ENCODE data around the gene BAIAP2. TPM values are rescaled to one million over a fixed set of nuclear protein-coding genes. Genes with fewer than 3 reads are reported as not detected.
A peak's percentile ranks its signal among the peaks of the same experiment; 100 is the strongest.

Gene BAIAP2
- polyA plus RNA-seq, 1 experiment: 9.6 TPM

DNA sequence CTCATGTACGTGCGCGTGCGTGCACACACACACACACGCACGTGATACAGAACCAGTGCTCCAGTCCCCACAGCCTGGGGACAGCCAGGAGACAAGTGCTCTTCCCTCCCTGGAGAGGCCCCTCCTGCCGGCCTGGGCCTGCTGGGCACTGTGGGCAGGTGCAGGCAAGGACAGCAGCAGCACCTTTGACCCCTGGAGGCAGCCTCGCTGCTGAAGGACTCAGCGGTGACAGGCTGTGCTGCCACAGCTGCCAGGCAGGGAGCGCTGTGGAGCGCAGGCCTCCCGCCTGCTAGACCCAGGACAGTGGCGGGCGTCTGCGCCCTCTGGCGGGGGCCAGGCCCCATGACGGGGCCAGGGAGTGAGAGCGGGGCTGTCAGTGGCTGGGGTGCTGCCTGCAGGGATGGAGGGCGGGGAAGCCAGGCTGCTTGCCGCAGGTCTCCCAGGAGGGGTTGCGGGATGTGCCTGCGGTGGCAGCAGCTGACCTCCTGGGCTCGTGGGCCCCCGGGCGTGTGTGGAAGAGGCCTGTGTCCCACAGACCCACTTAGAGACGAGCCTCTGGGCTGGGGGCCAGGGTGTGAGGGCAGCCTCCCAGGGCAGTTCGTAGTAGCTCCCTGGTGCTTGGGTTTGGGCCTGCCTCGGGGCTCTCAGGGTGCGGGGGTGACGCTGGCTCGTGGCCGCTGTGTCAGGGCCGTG, 66.8 kb downstream of the BAIAP2 start:
- no peaks in the 10 kb centered on the region for H3K27me3 ChIP-seq (ENCODE audit: control insufficient read depth, insufficient read depth, low read length)
- H3K4me3 ChIP-seq (ENCODE audit: low read depth, low read length): no peak overlapping the region
- TF ChIP-seq, protein P1, sequence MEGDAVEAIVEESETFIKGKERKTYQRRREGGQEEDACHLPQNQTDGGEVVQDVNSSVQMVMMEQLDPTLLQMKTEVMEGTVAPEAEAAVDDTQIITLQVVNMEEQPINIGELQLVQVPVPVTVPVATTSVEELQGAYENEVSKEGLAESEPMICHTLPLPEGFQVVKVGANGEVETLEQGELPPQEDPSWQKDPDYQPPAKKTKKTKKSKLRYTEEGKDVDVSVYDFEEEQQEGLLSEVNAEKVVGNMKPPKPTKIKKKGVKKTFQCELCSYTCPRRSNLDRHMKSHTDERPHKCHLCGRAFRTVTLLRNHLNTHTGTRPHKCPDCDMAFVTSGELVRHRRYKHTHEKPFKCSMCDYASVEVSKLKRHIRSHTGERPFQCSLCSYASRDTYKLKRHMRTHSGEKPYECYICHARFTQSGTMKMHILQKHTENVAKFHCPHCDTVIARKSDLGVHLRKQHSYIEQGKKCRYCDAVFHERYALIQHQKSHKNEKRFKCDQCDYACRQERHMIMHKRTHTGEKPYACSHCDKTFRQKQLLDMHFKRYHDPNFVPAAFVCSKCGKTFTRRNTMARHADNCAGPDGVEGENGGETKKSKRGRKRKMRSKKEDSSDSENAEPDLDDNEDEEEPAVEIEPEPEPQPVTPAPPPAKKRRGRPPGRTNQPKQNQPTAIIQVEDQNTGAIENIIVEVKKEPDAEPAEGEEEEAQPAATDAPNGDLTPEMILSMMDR (IDR thresholded peaks at IDR 0.05; ENCODE audit: low read depth, low read length): peak; percentile 100
- peak; percentile 48 for DNase-seq (ENCODE audit: low read depth, low spot score)
- no peak overlapping the region for H3K27ac ChIP-seq (ENCODE audit: low read depth, low read length)
- ChIA-PET POLR2A (interaction anchor here (0.6 kb wide), 1 partner anchor 11 kb away, joined by 3 read pairs; no protein-coding TSS in a partner anchor), CTCF (interaction anchor here (0.8 to 3.5 kb wide), 12 partner anchors 9 to 112 kb away, joined by 3 to 36 read pairs (median 4); partner anchors contain the start of gene CHMP6)
- H3K9me3 ChIP-seq (ENCODE audit: control insufficient read depth, insufficient read depth, low read length): no peaks in the 10 kb centered on the region

DNA sequence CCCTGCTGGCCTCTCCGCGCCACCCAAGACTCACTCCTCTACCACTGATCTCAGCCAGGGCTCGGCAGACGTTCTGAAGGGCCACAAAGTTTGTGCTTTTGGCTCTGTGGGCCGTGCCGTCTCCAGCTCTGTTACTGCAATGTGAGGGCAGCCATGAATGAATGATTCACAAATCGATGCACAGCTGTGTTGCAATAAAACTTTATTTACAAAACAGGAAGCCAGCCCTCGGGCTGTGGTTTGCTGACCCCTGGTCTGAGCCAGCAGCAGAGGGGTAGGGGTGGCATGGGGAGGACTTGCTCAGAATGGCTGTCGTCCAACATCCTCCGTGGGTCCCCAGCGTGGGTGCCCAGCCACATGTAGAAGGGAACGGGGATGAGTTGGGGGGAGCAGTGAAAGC, 67.4 kb downstream of the BAIAP2 start:
- Histone ChIP-seq H3K27ac (ENCODE audit: low read depth, low read length) (no peak overlapping the region), H3K4me3 (ENCODE audit: low read depth, low read length) (no peak overlapping the region), H3K9me3 (ENCODE audit: control insufficient read depth, insufficient read depth, low read length) (no peaks in the 10 kb centered on the region), H3K27me3 (ENCODE audit: control insufficient read depth, insufficient read depth, low read length) (no peaks in the 10 kb centered on the region)
- ChIA-PET POLR2A (no interaction called here), CTCF (interaction anchor here (0.8 to 3.5 kb wide), 11 partner anchors 10 to 113 kb away, joined by 3 to 36 read pairs (median 5); partner anchors contain the start of gene CHMP6)
- DNase-seq (ENCODE audit: low read depth, low spot score): no peak
- TF ChIP-seq, protein P1 (IDR thresholded peaks at IDR 0.05; ENCODE audit: low read depth, low read length): no peak

DNA sequence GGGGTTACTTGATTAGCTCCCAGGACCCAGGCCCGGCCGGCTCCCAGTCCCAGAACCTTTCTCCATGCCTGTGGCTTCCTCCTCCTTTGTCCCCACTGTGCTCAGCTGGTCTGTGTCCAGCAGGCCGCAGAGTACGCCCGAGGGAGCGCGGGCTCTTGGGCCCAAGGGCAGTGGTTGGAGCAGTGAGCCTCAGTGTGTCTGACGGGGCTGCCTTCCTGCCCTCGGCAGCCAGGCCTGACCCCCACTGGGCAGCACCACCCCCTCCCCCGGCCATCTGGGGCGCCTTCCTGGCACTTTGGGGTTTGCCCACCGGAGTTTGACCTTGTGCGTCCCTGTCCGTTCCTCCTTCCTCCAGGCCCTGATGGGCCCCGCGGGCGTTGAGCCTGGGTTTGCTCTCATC, 67.9 kb downstream of the BAIAP2 start:
- ChIA-PET CTCF (interaction anchor here (0.6 to 3.5 kb wide), 10 partner anchors 10 to 579 kb away, joined by 3 to 36 read pairs (median 4); partner anchors contain the start of gene CHMP6), POLR2A (no interaction called here)
- TF ChIP-seq, protein P1 (IDR thresholded peaks at IDR 0.05; ENCODE audit: low read depth, low read length): no peak
- no peak for DNase-seq (ENCODE audit: low read depth, low spot score)
- Histone ChIP-seq H3K27ac (ENCODE audit: low read depth, low read length) (no peak overlapping the region), H3K27me3 (ENCODE audit: control insufficient read depth, insufficient read depth, low read length) (no peaks in the 10 kb centered on the region), H3K4me3 (ENCODE audit: low read depth, low read length) (no peak overlapping the region), H3K9me3 (ENCODE audit: control insufficient read depth, insufficient read depth, low read length) (no peaks in the 10 kb centered on the region)

DNA sequence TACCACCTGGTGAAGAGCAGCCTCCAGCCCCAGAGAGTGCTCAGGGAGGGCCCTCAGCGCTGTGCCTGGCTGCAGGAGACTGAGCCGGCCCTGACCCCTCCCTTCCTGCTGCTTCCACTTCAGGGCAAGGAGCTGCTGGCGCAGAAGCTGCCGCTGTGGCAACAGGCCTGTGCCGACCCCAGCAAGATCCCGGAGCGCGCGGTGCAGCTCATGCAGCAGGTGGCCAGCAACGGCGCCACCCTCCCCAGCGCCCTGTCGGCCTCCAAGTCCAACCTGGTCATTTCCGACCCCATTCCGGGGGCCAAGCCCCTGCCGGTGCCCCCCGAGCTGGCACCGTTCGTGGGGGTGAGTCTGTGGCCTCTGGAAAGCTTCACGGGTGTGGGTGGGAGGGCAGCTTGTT, 68.4 kb downstream of the BAIAP2 start:
- TF ChIP-seq, protein P1 (IDR thresholded peaks at IDR 0.05; ENCODE audit: low read depth, low read length): no peak
- POLR2A ChIA-PET: no interaction called here
- Histone ChIP-seq H3K4me3 (ENCODE audit: low read depth, low read length) (no peak overlapping the region), H3K27me3 (ENCODE audit: control insufficient read depth, insufficient read depth, low read length) (no peaks in the 10 kb centered on the region), H3K9me3 (ENCODE audit: control insufficient read depth, insufficient read depth, low read length) (no peaks in the 10 kb centered on the region), H3K27ac (ENCODE audit: low read depth, low read length) (no peak overlapping the region)
- CTCF ChIA-PET: interaction anchor here (0.6 to 3.5 kb wide), 5 partner anchors 13 to 580 kb away, joined by 3 to 36 read pairs (median 6); partner anchors contain the start of gene CHMP6
- DNase-seq (ENCODE audit: low read depth, low spot score): no peak

DNA sequence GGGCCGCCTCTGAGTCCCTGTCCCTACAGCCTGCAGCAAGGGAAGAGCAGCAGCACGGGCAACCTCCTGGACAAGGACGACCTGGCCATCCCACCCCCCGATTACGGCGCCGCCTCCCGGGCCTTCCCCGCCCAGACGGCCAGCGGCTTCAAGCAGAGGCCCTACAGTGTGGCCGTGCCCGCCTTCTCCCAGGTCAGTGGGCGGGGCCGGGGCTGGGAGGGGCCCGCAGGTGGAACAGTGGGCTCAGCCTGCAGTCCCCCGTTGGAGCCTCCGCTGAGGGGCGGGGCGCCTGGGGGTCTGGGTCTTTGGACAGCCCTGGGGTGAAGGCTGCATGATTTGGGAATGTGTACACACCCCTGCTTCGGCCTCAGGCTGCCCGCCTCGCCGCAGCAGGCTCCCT, 71.8 kb downstream of the BAIAP2 start:
- Histone ChIP-seq H3K27ac (ENCODE audit: low read depth, low read length) (no peak overlapping the region), H3K27me3 (ENCODE audit: control insufficient read depth, insufficient read depth, low read length) (no peaks in the 10 kb centered on the region), H3K4me3 (ENCODE audit: low read depth, low read length) (no peak overlapping the region), H3K9me3 (ENCODE audit: control insufficient read depth, insufficient read depth, low read length) (no peaks in the 10 kb centered on the region; the same call in 1 of the 2 replicates)
- DNase-seq (ENCODE audit: low read depth, low spot score): no peak
- ChIA-PET CTCF (no interaction called here), POLR2A (no interaction called here)
- TF ChIP-seq, protein P1 (IDR thresholded peaks at IDR 0.05; ENCODE audit: low read depth, low read length): no peak

Data from AG04450 (cell line).